Measurements from ENCODE around the gene HERC2. TPM values are rescaled to one million over a fixed set of nuclear protein-coding genes. Genes with fewer than 3 reads are reported as not detected.

The HERC2 gene
- total and polyA plus RNA-seq, 9 of the 15 experiments (the other 6 are each of a cell fraction or from before 2014, with no cell fraction given) = 10.6 to 84.0 (median 42.6) TPM

GRCh38 chr15:28169366-28169765 lies 152.6 kb downstream of the HERC2 start:
- ChIA-PET CTCF (ENCODE audit: low intra/inter-chr PET ratio) (no interaction called here), POLR2A (no interaction called here)
- ATAC-seq (no peak), FAIRE-seq (no peak), DNase-seq (ENCODE audit: extremely low read depth in 1 of 4, low spot score in 3 of 4) (no peak)
- H2AFZ ChIP-seq (ENCODE audit: low read depth, low read length) = no peak overlapping the region
- no peaks in the 10 kb centered on the region for H3K9me3 ChIP-seq (replicated peaks; ENCODE audit: control insufficient read depth, insufficient read depth, low read depth, low read length)
- in situ Hi-C loops (cut with MboI) (no loop called here), intact Hi-C loops (cut with micrococcal nuclease) (no loop called here)
- no peak overlapping the region for H3K9ac ChIP-seq (ENCODE audit: insufficient read depth in 1 of 2, low read depth in 2 of 2, low read length in 2 of 2)
- BruUV-seq (replicated peaks) = no TSS peak
- H3K27me3 ChIP-seq (ENCODE audit: control insufficient read depth in 2 of 2, insufficient read depth in 2 of 2, low read length in 2 of 2) = no peaks in the 10 kb centered on the region
- no peak overlapping the region for H3K27ac ChIP-seq (ENCODE audit: extremely low read depth, low read depth, low read length)
- no peak for TF ChIP-seq TFAP4 (CRISPR knock-in tag; IDR thresholded peaks at IDR 0.05; ENCODE audit: borderline replicate concordance)
- no peak for TF ChIP-seq SP2 (IDR thresholded peaks at IDR 0.05; ENCODE audit: extremely low read depth, low read depth, low read length, poor library complexity, severe bottlenecking)
- no peak for TF ChIP-seq ZEB2 (IDR thresholded peaks at IDR 0.05)
- TF ChIP-seq TSC22D4 (tag; IDR thresholded peaks at IDR 0.05) = no peak
- no peak for TF ChIP-seq POLR2AphosphoS5 (IDR thresholded peaks at IDR 0.05; ENCODE audit: control insufficient read depth, insufficient read depth, low read depth, low read length)
- no peak for TF ChIP-seq ZNF3 (CRISPR knock-in tag; IDR thresholded peaks at IDR 0.05)
- no peak for TF ChIP-seq PBX2 (CRISPR knock-in tag; IDR thresholded peaks at IDR 0.05; ENCODE audit: low read depth)
- no peak for TF ChIP-seq PBX2 (tag; conservative IDR thresholded peaks at IDR 0.05; ENCODE audit: low read depth)
- TF ChIP-seq MTF1 (CRISPR knock-in tag; IDR thresholded peaks at IDR 0.05; ENCODE audit: borderline replicate concordance) = no peak
- TF ChIP-seq RBM22 (IDR thresholded peaks at IDR 0.05; ENCODE audit: low read depth, low read length, poor library complexity, severe bottlenecking) = no peak
- TF ChIP-seq POU5F1 (IDR thresholded peaks at IDR 0.05; ENCODE audit: borderline replicate concordance, low read depth, low read length, partially characterized antibody) = no peak
- no peak for TF ChIP-seq PATZ1 (CRISPR knock-in tag; IDR thresholded peaks at IDR 0.05; ENCODE audit: borderline replicate concordance)
- H3K4me1 ChIP-seq (replicated peaks in 1 of 2; ENCODE audit: control insufficient read depth in 2 of 2, insufficient read depth in 2 of 2, low read length in 2 of 2) = peaks cover 0 to 3% of the 10 kb centered on the region in 2 experiments; a peak in 1 of 5 replicates
- H3K36me3 ChIP-seq (ENCODE audit: control insufficient read depth, insufficient read depth, low read length) = peaks cover 83% of the 10 kb centered on the region
- WGBS (ENCODE audit: insufficient coverage, low coverage, missing lambda C conversion rate) = 90% methylated on average over 3 of the region's 3 CpGs
- H3K9me1 ChIP-seq (ENCODE audit: control insufficient read depth, insufficient read depth, low read length) = peaks cover 3% of the 10 kb centered on the region
- H3K4me2 ChIP-seq (ENCODE audit: insufficient read depth, low read length) = no peak overlapping the region
- no peaks in the 10 kb centered on the region for H3K79me2 ChIP-seq (ENCODE audit: control insufficient read depth, insufficient read depth, low read length)
- H4K20me1 ChIP-seq (replicated peaks; ENCODE audit: control insufficient read depth, insufficient read depth, low read length) = no peaks in the 10 kb centered on the region
- H3K4me3 ChIP-seq = no peak overlapping the region
